Suprapubic skin (tissue), 3 donors: Measurements from ENCODE around the gene KCNMB2.

ENCODE experiments used
- POLR2A ChIP-seq, 2 donors: fragments of 450-650 bp; IDR thresholded peaks; one replicate each; pipeline ENCODE4 v1.6.1; 2017; ENCODE audit warnings: antibody characterized with exemption in 2 of 2, mild to moderate bottlenecking in 2 of 2, moderate library complexity in 2 of 2
- TF ChIP-seq, protein P1 (sequence below), 2 donors: fragments of 200-600 bp in 1 of 2; fragments of 450-650 bp in 1 of 2; sonication (generic) in 1 of 2; IDR thresholded peaks; one replicate each; pipeline ENCODE4 v1.5.1; 2016 to 2019; ENCODE audit warnings: antibody characterized with exemption in 2 of 2, mild to moderate bottlenecking in 1 of 2, moderate library complexity in 1 of 2

DNA sequence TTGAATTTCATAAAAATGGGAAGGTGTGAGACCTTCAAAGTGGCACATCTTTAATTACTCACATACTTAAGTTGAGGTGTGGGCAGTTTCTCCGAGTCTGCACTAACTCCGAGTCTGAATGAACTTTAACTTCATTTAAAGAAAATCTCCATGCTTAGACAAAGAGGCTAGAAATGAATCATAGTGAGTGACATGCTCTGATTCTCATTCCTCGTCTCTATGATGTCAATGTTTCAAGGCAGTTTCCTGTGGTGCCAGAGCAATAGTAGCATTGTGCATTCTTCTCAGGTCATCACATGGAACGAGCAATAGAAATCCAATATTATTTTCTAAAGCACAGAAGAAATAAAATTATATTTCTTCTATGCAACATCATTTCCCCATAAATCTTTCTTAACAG lies 224.8 kb downstream of the KCNMB2 start:
- TF ChIP-seq POLR2A (IDR thresholded peaks at IDR 0.05), result no peak
- TF ChIP-seq, protein P1, sequence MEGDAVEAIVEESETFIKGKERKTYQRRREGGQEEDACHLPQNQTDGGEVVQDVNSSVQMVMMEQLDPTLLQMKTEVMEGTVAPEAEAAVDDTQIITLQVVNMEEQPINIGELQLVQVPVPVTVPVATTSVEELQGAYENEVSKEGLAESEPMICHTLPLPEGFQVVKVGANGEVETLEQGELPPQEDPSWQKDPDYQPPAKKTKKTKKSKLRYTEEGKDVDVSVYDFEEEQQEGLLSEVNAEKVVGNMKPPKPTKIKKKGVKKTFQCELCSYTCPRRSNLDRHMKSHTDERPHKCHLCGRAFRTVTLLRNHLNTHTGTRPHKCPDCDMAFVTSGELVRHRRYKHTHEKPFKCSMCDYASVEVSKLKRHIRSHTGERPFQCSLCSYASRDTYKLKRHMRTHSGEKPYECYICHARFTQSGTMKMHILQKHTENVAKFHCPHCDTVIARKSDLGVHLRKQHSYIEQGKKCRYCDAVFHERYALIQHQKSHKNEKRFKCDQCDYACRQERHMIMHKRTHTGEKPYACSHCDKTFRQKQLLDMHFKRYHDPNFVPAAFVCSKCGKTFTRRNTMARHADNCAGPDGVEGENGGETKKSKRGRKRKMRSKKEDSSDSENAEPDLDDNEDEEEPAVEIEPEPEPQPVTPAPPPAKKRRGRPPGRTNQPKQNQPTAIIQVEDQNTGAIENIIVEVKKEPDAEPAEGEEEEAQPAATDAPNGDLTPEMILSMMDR (IDR thresholded peaks at IDR 0.05), result no peak
